Activated CD8-positive, alpha-beta memory T cell treated with anti-CD3 and anti-CD28 coated beads, Interleukin-2, amount 50 U/mL, for 1 hour (primary cell): ENCODE measurements around the gene EPB41L2.
"Not testable (repeated sequence)": the region's sequence is repeated elsewhere in the genome, so short reads cannot be mapped to it uniquely, and the experiment has no call there.

Source experiments
- DNase-seq: peaks from one replicate; pipeline ENCODE4 v3.0.0-alpha.2; 2020; ENCODE audit errors: extremely low read depth

The EPB41L2 gene

DNA sequence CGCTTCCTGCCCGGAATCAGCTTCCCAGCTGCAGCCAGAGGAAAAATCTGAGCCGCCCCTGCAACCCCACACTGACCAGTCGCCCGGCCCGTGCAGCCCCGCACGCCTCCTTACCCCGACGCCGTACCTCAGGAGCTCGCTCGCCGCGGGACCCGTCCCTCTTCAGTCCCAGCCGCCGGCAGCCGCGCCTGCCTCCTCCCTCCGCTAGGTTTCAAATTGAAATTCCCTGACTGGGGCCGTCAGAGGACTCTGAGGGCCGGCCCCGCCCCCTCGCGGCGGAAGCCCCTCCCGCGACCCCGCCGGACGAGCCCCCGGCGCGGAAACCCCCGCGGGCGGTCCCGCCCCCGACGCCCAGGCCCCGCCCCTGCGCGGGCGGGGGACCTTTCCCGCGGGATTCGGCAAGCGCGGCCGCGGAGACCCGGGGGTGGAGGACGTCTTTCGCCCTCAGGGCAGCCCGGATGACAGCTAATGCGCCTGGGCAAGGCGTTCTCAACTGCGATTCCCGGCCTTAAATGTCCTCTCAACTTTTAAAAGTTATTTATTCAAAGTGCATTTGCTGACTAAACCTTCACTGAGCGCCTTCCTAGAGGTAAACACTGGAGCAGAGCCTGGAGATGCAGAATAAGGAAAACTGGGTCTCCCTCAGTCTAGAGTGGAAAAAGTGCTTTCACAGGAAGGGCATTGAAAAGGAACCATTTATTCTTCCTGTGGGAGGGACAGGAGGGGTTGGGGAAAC, at the start of gene EPB41L2:
EPB41L2 (minus strand) TSS at position 218 of the 736 bp plus-strand sequence. CDS start 106,760 bp downstream, outside the sequence.
- DNase-seq = peak; percentile 31

DNA sequence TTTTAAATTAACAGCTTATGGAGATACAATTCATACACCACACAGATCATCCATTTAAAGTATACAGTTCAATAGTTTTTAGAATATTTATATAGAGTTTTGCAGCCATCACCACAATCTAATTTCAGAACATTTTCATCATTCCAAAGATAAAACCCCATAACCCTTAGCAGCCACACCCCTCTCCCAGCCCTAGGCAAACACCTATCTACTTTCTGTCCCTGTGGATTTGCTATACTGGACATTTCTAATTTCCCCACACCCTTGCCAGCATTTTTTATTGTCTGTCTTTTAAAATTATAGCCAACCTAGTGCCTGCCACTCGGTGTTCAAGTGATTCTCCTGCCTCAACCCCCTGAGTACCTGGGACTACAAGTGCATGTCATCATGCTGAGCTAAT, 49.2 kb upstream of the EPB41L2 start:
- DNase-seq = no peak

DNA sequence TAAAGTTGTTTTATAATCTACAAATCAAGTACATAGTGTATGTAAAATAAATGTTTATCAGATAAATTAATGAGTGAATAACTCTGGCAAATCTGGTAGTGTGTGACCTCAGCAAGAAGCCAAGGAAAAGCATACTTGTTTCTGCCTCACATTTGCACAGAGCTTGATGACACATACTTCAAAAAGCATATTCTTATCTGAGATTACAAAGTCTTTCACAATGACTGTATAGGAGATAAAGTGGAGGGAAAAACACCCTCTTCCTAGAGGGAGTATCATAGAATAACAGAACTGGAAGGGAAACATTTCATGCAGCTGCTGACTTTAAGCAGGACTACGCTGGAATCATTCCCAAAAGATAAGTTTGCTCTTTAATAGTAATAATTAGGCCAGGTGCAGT, 44.1 kb upstream of the EPB41L2 start:
- no peak for DNase-seq

DNA sequence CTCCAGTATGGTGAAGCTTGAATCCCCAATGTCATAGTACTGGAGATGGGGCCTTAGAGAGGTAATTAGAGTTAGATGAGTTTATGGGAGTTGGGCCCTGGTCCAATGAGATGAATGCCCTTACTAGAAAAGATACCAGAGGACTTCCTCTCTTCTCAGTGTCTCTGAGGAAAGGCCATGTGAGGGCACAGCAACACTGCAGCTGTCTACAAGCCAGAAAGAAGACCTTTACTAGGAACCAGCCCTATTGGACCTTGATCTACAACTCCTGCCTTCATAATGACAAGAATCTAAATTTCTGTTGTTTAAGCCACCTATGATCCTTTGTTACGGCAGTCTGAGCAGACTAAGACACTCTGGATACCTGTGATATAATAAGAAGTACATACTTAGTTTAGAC, 40.9 kb upstream of the EPB41L2 start:
- no peak for DNase-seq

DNA sequence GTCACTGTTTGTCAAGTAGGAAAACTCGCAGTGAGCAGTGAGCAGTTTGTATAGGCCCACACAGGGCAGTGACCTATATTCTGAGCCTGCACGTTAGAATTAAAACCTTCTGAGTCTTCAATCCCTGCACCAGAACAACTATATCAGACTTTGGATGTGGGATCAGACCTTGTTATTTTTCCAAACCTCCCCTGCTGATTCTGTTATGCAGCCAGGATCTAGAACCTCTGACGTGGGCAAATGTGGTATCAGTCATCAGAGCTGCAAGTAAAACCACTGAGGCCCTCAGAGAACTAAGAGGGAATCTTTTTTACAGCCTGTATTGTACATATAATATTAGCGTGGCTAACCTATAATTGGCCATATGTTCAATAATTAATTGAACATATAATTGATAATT, 40.3 kb upstream of the EPB41L2 start:
- DNase-seq = no peak

GRCh38 chr6:131101911-131102680, 39.1 kb upstream of the EPB41L2 start:
- no peak for DNase-seq

DNA sequence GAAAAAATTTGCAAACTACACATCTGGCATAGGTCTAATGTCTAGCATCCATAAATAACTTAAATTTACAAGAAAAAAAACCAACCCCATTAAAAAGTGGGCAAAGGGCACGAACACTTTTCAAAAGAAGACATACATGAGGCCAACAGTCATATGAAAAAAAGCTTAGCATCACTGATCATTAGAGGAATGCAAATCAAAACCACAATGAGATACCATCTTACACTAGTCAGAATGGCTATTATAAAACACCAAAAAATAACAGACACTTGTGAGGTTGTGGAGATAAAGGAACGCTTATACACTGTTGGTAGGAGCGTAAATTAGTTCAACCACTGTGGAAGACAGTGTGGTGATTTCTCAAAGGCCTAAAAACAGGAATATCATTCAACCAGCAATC, 33.7 kb upstream of the EPB41L2 start:
- DNase-seq = no peak

GRCh38 chr6:131093334-131093733, 30.3 kb upstream of the EPB41L2 start:
- no peak for DNase-seq

GRCh38 chr6:131091944-131092343, 28.9 kb upstream of the EPB41L2 start:
- DNase-seq = not testable (repeated sequence)

DNA sequence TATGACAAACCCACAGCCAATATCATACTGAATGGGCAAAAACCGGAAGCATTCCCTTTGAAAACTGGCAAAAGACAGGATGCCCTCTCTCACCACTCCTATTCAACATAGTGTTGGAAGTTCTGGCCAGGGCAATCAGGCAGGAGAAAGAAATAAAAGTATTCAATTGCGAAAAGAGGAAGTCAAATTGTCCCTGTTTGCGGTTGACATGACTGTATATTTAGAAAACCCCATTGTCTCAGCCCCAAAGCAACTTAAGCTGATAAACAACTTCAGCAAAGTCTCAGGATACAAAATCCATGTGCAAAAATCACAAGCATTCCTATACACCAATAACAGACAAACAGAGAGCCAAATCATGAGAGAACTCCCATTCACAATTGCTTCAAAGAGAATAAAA, 27.3 kb upstream of the EPB41L2 start:
- not testable (repeated sequence) for DNase-seq

DNA sequence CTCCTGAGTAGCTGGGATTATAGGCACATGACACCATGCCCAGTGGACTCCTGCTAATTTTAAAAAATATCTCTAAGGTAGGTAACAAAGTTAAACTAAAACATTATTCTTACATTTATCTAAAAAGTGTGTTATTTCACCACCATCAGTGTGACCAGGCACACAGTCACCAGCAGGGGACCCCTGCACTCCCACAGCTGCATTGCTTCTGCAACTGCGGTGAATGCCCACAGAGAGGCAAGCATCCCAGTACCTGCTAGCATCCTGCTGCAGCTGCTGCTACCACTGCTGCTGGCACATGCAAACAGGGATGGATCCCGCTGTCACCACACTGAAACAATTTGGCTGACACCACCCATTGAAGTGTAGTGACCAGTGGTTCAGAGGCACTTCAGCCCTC, 21.9 kb upstream of the EPB41L2 start:
- no peak for DNase-seq

GRCh38 chr6:131083687-131084086, 20.6 kb upstream of the EPB41L2 start:
- no peak for DNase-seq

DNA sequence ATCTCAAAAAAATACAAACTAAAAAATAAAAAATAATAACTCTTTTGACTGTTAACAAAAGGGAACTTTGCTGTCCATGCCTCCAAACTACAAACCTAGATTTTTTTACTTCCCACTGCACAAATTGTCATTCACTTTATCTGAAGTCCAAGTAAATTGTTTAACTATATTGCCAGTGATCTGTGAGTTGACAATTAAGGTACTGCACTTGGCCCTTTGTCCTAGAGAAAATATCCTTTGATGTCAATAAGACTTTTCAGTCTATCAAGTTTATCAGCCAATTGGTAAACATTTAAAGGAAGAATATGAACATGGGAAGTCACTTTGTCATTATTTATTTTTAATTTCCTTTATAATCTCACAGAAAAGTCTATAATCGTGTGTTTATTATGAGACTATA, 19.3 kb upstream of the EPB41L2 start:
- DNase-seq = no peak

GRCh38 chr6:131080084-131080483, 17.0 kb upstream of the EPB41L2 start:
- no peak for DNase-seq

- no peak for DNase-seq
Measured at GRCh38 chr6:131073577-131073976, 10.5 kb upstream of the EPB41L2 start.

- no peak for DNase-seq
Measured at GRCh38 chr6:131070061-131070460, 7.0 kb upstream of the EPB41L2 start.

DNA sequence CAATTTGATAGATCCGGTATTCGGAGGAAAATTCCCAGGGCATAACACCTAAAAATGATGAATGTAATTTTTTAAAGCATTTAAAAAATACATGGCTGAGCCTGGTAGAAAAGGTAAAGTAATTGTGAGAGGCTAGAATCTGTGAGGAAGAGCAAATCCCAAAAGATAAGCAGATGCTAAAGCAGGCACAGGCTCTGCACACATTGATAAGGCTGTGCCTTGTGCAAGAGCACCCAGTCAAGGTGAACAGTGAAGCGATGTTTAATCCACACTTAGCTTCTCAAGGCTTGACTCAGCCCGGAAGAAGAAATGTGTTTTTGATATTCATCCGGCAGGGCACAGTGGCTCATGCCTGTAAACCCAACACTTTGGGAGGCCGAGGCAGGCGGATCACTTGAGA, 5.1 kb upstream of the EPB41L2 start:
- DNase-seq = no peak

DNA sequence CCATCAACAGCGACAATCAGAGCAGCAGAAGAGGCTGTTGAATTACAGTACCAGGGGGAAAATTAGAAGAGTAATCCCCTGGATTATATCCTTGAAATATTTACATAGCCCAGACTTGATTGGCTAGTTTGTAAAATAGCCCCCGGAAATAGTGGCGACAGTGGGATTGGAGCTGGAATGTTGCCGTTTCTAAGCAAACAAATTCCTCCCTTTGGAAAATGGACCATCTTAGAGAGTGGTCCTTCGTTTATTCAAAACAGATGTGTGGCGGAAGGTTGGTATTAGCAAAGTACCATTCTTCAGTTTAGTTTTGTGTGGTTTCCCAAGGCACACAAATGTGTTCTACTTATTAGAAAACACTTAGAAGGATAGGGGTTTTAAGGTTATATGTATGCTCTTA, 4.5 kb upstream of the EPB41L2 start:
- DNase-seq = no peak

GRCh38 chr6:131065824-131066171, 2.8 kb upstream of the EPB41L2 start:
- DNase-seq = no peak

GRCh38 chr6:131065112-131065823, 2.2 kb upstream of the EPB41L2 start:
- no peak for DNase-seq

GRCh38 chr6:131063764-131064272, 773 bp upstream of the EPB41L2 start:
- DNase-seq = no peak

DNA sequence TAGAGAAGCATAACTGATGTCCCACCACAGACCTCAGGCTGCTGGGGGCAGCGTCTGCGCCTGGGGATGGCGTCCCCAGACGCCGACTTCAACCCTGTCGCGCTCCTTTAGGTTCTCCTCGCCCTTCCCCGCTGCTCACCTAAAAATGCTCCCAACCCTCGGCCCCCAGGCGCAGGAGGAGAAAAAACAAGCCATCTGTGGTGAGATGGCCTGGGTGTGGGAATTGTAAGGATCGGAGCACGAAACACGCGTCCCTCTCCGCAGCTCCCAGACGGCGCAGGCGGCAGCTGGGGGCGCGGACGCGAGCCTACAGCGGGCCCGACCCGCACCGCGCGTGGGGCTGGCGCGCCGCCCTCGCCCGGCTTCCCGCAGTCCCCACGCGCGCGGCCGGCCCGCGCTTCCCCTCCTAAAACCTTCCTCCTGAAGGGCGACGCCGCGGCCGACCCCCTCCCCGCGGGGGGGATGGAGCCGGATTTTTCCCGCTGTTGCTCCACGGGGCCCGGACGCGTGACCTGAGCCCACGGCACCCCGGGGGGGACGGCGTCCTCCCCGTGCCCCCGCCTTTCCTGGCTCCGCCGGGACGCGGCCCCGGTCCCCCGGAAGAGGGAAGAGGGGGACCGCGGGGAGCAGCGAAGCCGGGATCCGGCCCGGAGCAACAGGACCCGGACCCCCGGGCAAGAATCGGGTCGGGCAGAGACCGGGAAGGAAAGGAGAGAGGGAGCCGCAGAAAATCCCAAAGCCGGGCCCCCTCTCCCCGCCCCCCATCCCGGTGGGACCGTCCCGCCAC, 611 bp downstream of the EPB41L2 start:
- DNase-seq = no peak
